SKM-1 (cell line): ENCODE results near the gene RBP5.

Source experiments
- DNase-seq: peaks from one replicate; lab custom pipeline; 2025; ENCODE audit not compliant: unreplicated experiment; lab: John Stamatoyannopoulos, UW

RBP5 gene

GRCh38 chr12:7146228-7146627 is 17.5 kb upstream of the RBP5 start:
- no peak for DNase-seq

DNA sequence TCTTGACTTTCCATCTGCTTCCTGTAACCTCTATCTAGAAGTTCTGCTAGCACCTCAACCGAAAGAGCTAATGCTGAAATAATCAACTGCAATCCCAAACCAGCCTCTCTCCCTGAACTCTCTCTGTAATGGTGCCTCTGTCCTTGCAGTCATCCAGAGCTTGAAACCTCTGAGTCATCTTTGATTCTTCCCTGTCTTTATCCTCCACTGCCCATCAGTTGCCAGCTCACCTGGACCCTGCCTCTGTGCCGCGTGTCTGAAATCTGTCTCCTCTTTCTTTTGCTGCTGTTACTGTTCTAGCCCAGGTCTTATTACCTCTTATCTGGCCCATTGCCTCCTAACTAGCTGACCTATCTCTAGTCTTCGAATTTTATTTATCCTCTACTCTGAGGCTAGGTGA is 17.0 kb upstream of the RBP5 start:
- no peak for DNase-seq

DNA sequence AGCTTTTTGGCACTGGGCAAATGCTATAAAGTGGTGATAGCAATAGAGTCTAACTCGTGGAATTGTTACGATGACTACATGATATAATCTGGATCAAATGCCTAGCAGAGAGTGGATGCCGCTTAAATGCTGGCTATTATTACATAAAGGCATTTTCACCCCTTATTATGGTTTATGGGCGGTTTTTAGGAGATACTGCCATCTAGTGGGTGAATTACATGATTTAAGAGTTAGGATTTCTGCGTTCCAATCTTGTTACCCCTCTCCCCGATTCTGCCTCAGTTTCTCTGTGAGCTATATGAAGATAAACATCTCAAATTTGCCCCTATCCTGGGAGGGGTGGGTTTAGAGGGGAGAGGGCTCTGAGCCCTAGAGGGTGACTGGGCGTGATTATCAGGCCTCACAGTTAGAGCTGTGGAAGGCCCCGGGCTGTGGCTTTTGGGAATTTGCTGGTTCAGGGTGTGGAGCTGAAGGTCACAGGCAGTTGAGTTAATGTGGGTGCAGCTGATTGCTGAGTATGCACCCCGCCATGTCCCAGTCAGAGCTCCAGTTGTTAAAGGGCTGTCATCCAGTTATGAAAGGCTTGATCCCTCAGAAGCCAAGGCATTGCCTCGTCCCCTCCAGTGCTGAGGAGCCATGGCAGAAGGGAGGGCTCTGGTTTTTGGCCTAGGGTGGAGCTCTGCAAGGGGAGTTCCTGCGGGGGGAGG is 15.9 kb upstream of the RBP5 start:
- DNase-seq, result no peak

DNA sequence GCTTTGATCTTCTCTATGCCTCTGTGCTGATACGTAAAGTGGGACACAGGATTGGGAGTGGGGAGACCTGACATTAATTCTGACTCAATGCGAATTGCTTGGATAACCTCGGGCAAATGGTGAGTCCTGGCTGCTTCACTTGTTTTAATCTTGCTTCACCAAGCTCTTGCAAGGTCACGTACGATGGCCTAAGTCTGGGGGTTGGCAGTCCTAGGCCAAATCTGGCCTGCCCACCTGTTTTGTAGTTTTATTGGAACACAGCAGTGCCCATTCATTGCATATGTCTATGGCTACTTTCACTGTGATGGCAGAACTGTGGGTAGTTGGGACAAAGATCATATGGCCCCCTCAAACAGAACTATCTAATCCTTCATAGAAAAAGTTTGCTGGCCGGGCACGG is 14.9 kb upstream of the RBP5 start:
- no peak for DNase-seq

GRCh38 chr12:7142809-7143465 is 14.2 kb upstream of the RBP5 start:
- no peak for DNase-seq

- DNase-seq, result peak; percentile 2
Measured at GRCh38 chr12:7142056-7142644, 13.5 kb upstream of the RBP5 start.

- DNase-seq, result no peak
Measured at GRCh38 chr12:7141351-7142005, 12.8 kb upstream of the RBP5 start.

DNA sequence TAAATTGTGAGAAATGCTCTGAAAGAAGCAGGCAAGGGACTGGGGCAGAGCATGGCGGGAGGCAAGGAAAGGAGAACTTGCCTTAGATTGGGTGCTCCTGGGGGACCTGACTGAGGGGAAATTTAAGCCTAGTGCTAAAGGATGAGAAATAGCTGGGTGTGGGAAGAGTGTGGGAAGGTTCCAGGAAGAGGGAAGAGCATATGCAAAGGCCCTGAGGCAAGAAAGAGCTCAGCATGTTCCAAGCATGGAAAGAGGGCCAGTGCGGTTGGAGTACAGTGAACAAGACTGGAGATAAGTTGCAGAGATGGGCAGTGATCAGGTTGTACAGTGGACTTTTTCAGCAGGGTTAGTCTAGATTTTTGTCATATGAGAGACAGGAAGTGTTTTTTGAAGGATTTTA is 10.5 kb upstream of the RBP5 start:
- DNase-seq, result no peak

GRCh38 chr12:7137908-7138307 is 9.2 kb upstream of the RBP5 start:
- DNase-seq, result no peak

DNA sequence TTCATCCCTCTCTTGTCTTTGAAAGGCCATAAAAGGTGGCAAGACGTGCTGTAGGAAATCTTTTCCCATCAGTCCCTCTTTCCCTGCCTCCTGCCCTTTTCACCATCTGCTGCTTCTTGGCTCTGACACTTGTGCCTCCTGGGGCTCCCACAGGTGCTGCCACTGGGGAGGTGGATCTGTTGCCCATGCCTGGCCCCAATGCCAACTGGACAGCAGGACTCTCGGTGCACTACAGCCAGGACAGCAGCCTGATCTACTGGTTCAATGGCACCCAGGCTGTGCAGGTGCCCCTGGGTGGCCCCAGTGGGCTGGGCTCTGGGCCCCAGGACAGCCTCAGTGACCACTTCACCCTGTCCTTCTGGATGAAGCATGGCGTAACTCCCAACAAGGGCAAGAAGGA is 8.0 kb upstream of the RBP5 start:
- no peak for DNase-seq

DNA sequence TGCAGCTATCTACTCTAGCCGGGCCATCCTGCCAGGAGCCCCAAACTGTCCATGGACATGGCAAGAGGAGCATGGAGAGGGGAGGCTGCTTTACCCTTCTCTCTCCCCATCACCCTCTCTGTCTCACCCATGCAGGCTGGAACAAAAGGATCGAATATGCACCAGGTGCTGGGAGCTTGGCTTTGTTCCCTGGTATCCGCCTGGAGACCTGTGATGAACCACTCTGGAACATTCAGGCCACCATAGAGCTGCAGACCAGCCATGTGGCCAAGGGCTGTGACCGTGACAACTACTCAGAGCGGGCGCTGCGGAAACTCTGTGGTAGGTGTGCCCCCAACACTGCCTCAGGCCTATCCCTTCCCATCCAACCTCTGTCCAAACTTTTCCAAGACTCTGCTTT is 7.4 kb upstream of the RBP5 start:
- no peak for DNase-seq

DNA sequence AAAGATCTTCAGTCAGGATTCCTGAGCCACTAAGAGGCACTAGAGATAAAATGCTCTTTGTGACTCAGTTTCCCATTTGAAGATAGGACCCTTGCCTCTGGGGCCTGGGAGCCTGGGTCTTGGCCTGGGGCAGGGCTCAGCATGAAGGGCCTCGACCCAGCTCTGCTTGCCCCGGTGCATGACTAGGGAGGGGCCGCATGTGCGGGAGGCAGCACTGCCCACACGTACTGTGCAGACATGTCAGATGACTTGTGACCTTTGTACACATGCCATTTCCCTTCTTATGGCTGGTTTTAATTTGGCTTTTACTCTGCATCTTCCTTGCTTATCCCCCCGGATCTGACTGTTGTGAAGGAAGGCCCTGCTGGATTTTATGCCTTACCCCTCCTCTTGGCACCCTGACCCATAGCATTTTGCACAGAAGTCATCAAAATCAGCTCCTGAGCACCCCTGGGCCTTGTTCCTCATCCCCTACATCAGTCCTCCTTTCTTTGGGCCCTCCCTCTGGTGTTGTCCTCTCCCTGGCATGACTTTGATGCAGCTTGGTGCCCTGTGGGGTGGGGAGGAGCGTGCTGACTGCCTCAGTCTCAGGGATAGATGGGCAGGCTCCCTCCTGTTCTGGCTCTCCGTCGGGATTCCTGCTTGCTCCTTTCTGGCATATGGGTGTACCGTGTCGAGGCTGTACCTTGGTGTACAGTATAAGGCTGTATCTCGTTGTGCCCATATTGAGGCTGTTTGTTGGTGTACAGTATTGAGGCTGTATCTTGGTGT is 5.9 kb upstream of the RBP5 start:
- DNase-seq, result no peak

DNA sequence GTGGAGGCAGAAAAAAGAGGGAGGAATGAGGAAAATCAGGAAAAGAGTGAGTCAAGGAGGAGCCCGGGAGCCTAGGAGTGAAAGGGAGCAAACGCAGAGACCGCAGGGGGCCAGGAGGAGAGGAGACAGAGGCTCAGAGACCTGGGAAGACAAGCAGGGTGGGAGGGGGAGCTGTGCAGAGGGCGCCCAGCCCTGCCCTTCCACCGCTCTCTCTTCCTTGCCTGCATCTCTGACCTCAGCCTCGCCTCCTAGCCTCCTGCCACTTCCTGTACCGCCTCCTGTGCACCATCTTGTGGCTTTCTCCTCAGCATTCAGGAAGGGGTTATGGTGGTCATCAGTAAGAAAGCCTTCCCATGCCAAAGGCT is 2.8 kb upstream of the RBP5 start:
- no peak for DNase-seq

DNA sequence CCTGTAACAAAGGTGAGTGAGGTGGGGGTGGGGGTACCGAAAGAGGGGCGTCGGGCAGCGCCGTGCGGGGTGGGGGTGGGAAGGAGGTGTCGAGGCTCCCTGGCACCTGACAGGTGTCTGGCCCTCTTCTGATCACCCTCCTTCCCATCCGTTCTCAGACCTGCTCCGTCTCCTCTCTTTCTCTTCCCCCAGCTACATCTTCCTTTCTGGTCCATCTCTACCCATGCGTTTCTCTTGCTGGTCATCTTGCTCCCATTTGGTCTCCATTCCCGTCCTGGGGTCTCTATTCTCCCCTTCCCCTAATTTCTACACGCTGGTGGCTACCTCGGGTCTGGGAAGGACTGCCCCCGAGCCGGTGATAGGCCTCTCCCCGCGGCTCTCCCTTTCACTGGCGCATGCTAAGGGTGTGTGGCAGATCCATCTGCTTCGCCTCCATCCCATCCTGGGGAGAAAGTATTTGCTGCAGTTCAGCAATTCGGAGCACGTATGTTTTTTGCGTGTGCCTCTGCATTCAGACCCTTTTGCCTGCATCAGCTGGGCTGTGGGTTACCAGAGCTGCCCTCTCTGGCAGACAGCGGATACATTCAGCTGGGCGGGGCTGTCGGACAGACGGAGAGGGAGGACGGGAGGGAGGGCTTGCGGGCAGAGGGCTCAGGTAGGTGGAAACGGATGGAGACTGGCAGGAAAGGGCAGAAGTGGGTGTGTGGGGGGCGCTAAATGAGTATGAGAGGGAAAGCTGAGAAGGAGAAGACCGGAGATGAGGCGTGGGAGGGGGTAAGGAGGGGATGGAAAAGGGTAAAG is 2.2 kb upstream of the RBP5 start:
- DNase-seq, result no peak

- no peak for DNase-seq
Measured at GRCh38 chr12:7129872-7130691, 1.4 kb upstream of the RBP5 start, which contains the start of gene CLSTN3. Gene CLSTN3 (plus strand): TSS chr12:7130371. CDS start chr12:7130649, 278 bp downstream.

DNA sequence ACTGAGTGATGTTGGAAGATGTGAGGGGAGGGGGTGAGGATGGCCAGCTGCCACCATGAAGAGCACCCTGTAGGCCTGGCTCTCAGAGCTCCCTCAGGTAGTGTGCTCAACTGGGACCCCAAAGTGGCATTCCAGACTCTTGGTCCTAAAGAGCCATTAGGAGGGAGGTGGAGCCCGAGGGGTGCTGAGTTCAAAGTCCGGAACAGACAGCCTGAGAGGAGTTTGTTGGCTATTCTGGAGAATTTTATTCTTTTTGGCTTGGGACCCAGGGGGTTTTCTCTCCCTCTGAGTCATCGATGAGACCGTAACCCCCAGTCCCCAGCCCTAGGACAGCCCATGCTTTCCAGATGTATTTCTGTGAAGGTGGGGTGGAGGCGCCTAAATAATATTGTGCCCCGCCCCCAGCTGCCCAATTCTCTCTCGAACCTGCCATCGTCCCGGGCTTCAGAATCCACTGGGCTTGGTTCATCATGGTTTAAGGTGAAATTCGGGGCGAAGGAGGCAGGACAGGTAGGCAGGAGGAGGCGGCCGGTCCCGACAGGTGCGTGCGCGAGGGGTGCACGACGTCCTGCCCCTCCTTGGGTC is 690 bp upstream of the RBP5 start:
- no peak for DNase-seq

DNA sequence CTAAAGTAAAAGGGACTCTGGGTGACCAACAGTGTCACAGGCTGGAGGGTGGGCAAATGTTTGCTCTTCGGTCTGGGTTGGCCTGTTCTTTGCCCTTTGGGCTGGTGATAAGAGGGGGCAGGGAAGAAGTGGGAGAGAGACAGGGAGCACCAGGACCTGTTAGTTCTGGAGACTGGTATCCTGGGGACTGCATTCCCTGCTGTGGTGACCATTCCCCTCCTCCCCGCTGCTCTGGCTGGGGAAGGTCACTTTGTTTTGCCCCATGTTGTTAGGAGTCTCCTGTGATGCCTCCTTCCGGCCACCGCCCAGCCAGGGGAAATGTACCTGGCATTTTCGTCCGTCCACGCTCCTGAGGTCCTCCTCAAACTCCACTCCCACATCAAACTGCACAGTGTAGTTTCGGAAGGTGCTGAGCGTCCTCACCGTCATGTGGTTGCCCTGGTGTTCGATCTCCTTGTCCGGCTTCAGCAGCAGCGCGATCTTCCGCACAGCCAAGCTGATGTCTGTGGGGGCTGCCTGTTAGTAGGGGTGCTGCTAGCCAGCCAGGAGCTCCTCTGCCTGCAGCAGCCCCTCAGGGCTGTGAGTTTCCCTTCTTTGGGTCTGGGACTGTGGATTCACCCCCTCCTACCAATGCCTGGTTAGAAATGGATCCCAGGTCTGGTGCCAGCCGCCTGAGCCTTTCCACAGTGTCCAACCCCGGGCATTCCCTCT is 618 bp downstream of the RBP5 start:
- no peak for DNase-seq

- no peak for DNase-seq
Measured at GRCh38 chr12:7125632-7126227, 3.0 kb downstream of the RBP5 start.
